Measurements from ENCODE around the gene RBMXL3.

Gene RBMXL3

GRCh38 chrX:115189646-115190635 is 731 bp downstream of the RBMXL3 start:
- Histone ChIP-seq H3K9me3 (ENCODE audit: insufficient read depth, low read length, severe bottlenecking) (no peaks in the 10 kb centered on the region), H2AFZ (ENCODE audit: low read depth, low read length) (no peak overlapping the region), H3K4me3 (ENCODE audit: low read depth in 1 of 2, low read length in 2 of 2) (no peak overlapping the region), H3K36me3 (ENCODE audit: insufficient read depth, low read length) (no peaks in the 10 kb centered on the region), H4K20me1 (ENCODE audit: insufficient read depth, low read length) (no peaks in the 10 kb centered on the region), H3K79me2 (ENCODE audit: insufficient read depth, low read length) (no peaks in the 10 kb centered on the region), H3K27ac (ENCODE audit: low read length) (no peak overlapping the region), H3K4me1 (ENCODE audit: insufficient read depth, low read length) (no peaks in the 10 kb centered on the region), H3K27me3 (ENCODE audit: insufficient read depth, low read length, poor library complexity) (no peaks in the 10 kb centered on the region), H3K9ac (ENCODE audit: low read depth, low read length) (no peak overlapping the region), H3K4me2 (ENCODE audit: insufficient read depth, low read length) (no peak overlapping the region)
- no peak for DNase-seq
- no peak for ATAC-seq (ENCODE audit: insufficient read depth, low read depth)
- no peak for TF ChIP-seq CTCF (IDR thresholded peaks at IDR 0.05; ENCODE audit: borderline replicate concordance, extremely low read depth, low read length, poor library complexity, severe bottlenecking)
- TF ChIP-seq EZH2 (IDR thresholded peaks at IDR 0.05; ENCODE audit: borderline replicate concordance, low read depth, low read length, severe bottlenecking), result no peak

GRCh38 chrX:115190636-115191489 is 1.7 kb downstream of the RBMXL3 start:
- no peak for DNase-seq
- Histone ChIP-seq H3K9me3 (ENCODE audit: insufficient read depth, low read length, severe bottlenecking) (no peaks in the 10 kb centered on the region), H3K27me3 (ENCODE audit: insufficient read depth, low read length, poor library complexity) (no peaks in the 10 kb centered on the region), H4K20me1 (ENCODE audit: insufficient read depth, low read length) (no peaks in the 10 kb centered on the region), H3K9ac (ENCODE audit: low read depth, low read length) (no peak overlapping the region), H3K4me2 (ENCODE audit: insufficient read depth, low read length) (no peak overlapping the region), H3K4me3 (ENCODE audit: low read depth in 1 of 2, low read length in 2 of 2) (no peak overlapping the region), H3K36me3 (ENCODE audit: insufficient read depth, low read length) (no peaks in the 10 kb centered on the region), H3K27ac (ENCODE audit: low read length) (no peak overlapping the region), H3K4me1 (ENCODE audit: insufficient read depth, low read length) (no peaks in the 10 kb centered on the region), H3K79me2 (ENCODE audit: insufficient read depth, low read length) (no peaks in the 10 kb centered on the region), H2AFZ (ENCODE audit: low read depth, low read length) (no peak overlapping the region)
- ATAC-seq (ENCODE audit: insufficient read depth, low read depth), result no peak
- TF ChIP-seq CTCF (IDR thresholded peaks at IDR 0.05; ENCODE audit: borderline replicate concordance, extremely low read depth, low read length, poor library complexity, severe bottlenecking), result no peak
- no peak for TF ChIP-seq EZH2 (IDR thresholded peaks at IDR 0.05; ENCODE audit: borderline replicate concordance, low read depth, low read length, severe bottlenecking)

GRCh38 chrX:115191490-115192243 is 2.5 kb downstream of the RBMXL3 start:
- TF ChIP-seq EZH2 (IDR thresholded peaks at IDR 0.05; ENCODE audit: borderline replicate concordance, low read depth, low read length, severe bottlenecking), result no peak
- TF ChIP-seq CTCF (IDR thresholded peaks at IDR 0.05; ENCODE audit: borderline replicate concordance, extremely low read depth, low read length, poor library complexity, severe bottlenecking), result no peak

More at GRCh38 chrX:115191490-115192243, 2.5 kb downstream of the RBMXL3 start:
- Histone ChIP-seq H3K4me3 (ENCODE audit: low read depth in 1 of 2, low read length in 2 of 2) (no peak overlapping the region), H3K36me3 (ENCODE audit: insufficient read depth, low read length) (no peaks in the 10 kb centered on the region), H3K27me3 (ENCODE audit: insufficient read depth, low read length, poor library complexity) (no peaks in the 10 kb centered on the region), H3K9me3 (ENCODE audit: insufficient read depth, low read length, severe bottlenecking) (no peaks in the 10 kb centered on the region), H3K27ac (ENCODE audit: low read length) (no peak overlapping the region), H3K4me2 (ENCODE audit: insufficient read depth, low read length) (no peak overlapping the region), H2AFZ (ENCODE audit: low read depth, low read length) (no peak overlapping the region), H3K79me2 (ENCODE audit: insufficient read depth, low read length) (no peaks in the 10 kb centered on the region), H4K20me1 (ENCODE audit: insufficient read depth, low read length) (no peaks in the 10 kb centered on the region), H3K9ac (ENCODE audit: low read depth, low read length) (no peak overlapping the region), H3K4me1 (ENCODE audit: insufficient read depth, low read length) (no peaks in the 10 kb centered on the region)
- no peak for ATAC-seq (ENCODE audit: insufficient read depth, low read depth)
- no peak for DNase-seq

Data from DND-41 (cell line).